HCT116 (cell line): ENCODE results near the gene CYP11A1.

Experiments used
- EZH2 ChIP-seq: fragments of 200-600 bp; sonication (generic); IDR thresholded peaks from 2 replicates; pipeline ENCODE4 v1.6.1; 2017; ENCODE audit warnings: antibody characterized with exemption, mixed run types
- POLR2A ChIP-seq: IDR thresholded peaks from 2 replicates; pipeline ENCODE4 v1.7.0; 2011; ENCODE audit warnings: borderline replicate concordance; ENCODE audit not compliant: insufficient read depth, insufficient read length; ENCODE audit errors: extremely low read depth
- POLR2AphosphoS5 ChIP-seq: IDR thresholded peaks from 2 replicates; pipeline ENCODE4 v1.6.1; 2011; ENCODE audit warnings: mild to moderate bottlenecking, low read depth, low read length, moderate library complexity
- TCF7L2 ChIP-seq: IDR thresholded peaks from 2 replicates; pipeline ENCODE4 v1.7.0; 2011; ENCODE audit warnings: borderline replicate concordance, inconsistent platforms; ENCODE audit not compliant: insufficient read depth, insufficient read length; ENCODE audit errors: extremely low read depth
- TF ChIP-seq, protein P1 (sequence below), 3 experiments: fragments of 200-600 bp in 1 of 3; sonication (generic) in 1 of 3; IDR thresholded peaks in 2 of 3; conservative IDR thresholded peaks in 1 of 3; 2 replicates each; pipeline ENCODE4 v1.5.1; 2012 to 2017; ENCODE audit warnings: low read depth in 2 of 3, low read length in 2 of 3, antibody characterized with exemption in 1 of 3, borderline replicate concordance in 1 of 3, control low read depth in 1 of 3, mild to moderate bottlenecking in 1 of 3, mixed read lengths in 1 of 3, mixed run types in 1 of 3, moderate library complexity in 1 of 3; ENCODE audit not compliant: insufficient read depth in 1 of 3

DNA sequence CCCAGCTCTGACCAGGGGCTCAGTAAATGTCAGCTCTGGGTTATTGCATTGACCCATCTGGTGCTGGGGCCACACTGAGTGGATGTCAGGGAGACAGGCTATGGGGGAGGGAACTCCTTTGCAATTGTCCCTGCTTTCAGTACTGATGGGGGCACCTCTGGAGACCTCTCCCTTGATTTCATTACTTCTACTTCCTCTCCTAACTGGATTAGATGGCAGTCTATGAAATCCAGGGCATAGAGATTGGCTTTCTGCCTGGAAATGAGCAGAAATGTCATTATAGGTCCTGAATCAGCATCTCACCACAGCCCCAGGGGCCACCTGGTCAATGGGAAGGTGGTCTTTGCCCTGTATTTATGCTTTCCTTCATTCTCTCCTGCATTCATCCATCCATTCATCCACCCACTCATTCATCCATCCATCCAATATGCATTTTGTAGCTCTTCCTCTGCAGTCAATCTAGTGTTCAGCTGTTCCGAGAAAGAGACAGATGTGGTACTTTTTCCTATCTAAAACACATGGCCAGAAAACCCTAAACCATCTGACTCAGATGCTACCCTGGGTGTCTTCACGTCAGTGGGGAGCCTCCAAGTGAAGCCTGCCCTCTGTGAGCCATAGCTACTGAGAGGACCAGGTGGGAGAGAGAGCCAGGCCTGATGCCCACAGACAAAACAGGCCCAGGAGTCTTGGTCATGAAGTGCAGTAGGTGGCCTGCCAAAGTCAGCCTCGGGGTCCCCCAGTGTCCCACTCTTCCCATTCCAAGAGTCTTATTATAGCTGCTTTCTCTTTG is 74.2 kb downstream of the CYP11A1 start:
- TF ChIP-seq, protein P1, sequence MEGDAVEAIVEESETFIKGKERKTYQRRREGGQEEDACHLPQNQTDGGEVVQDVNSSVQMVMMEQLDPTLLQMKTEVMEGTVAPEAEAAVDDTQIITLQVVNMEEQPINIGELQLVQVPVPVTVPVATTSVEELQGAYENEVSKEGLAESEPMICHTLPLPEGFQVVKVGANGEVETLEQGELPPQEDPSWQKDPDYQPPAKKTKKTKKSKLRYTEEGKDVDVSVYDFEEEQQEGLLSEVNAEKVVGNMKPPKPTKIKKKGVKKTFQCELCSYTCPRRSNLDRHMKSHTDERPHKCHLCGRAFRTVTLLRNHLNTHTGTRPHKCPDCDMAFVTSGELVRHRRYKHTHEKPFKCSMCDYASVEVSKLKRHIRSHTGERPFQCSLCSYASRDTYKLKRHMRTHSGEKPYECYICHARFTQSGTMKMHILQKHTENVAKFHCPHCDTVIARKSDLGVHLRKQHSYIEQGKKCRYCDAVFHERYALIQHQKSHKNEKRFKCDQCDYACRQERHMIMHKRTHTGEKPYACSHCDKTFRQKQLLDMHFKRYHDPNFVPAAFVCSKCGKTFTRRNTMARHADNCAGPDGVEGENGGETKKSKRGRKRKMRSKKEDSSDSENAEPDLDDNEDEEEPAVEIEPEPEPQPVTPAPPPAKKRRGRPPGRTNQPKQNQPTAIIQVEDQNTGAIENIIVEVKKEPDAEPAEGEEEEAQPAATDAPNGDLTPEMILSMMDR (IDR thresholded peaks at IDR 0.05 in 2 of 3, conservative IDR thresholded peaks at IDR 0.05 in 1 of 3; ENCODE audit: borderline replicate concordance in 1 of 3, insufficient read depth in 1 of 3, low read depth in 2 of 3, low read length in 2 of 3), result no peak
- no peak for TF ChIP-seq EZH2
- no peak for TF ChIP-seq POLR2A
- no peak for TF ChIP-seq TCF7L2
- no peak for TF ChIP-seq POLR2AphosphoS5
